Activated CD4-positive, alpha-beta T cell treated with anti-CD3 and anti-CD28 coated beads, Interleukin-2, amount 50 U/mL, for 4 hours (primary cell): ENCODE results near the gene SUSD5.

Source experiments
- DNase-seq, 2 experiments: peaks; one replicate each; pipeline ENCODE4 v3.0.0-alpha.2; 2020

The SUSD5 gene

DNA sequence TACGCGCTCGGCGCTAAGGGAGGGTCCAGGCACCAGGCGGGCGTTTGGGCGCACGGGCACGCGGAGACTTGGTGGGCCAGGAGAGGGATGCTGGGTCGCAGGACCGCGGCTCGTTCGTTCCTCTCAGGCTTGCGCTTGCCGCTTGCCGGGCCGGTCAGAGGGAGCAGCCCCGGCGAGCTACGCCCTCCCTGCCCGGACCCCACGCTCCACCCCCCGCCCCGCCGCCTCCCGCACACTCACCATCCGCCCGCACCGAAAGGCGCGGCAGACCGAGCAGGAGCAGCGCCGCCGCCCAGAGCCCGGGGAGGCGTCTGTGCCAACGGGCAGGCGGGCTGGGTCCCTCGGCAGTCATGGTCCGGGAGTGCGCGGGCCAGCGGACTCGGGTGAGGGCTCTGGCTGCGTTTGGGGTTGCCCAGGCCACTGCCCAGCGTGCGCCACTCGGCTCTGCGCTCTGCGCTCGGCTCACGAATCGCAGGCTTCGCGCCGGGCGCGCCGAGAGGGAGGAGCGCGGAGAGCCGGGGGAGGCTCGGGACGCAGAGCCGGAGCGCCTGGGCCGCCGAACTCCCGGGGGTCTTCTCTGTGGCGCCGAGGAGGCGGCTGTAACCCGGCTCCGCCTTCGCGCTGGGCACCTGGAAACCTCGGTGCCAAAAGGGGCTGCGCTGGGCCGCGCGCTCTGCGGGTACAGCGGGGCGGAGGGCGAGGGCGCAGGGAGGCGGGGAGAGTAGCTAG lies at the start of gene SUSD5:
TSS of gene SUSD5 (minus strand) at position 365 of the 729 bp plus-strand sequence. CDS start at position 352, 13 bp downstream.
- DNase-seq, result no peak

DNA sequence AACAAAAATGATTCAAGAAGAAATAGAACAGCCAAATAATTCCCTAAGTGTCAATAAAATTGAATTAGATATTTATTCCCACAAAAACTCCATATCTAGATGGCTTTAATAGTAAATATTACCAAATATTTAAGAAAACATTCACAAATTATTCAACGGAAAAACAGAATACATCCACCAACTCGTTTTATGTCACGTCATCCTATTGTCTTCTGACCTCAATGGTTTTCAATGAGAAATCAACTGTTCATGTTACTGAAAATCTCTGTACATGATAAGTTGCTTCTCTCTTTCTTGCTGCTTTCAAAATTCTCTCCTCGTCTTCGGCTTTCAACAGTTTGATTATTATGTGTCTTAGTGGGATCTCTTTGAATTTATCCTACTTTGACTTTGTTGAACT lies 41.5 kb upstream of the SUSD5 start:
- no peak for DNase-seq

DNA sequence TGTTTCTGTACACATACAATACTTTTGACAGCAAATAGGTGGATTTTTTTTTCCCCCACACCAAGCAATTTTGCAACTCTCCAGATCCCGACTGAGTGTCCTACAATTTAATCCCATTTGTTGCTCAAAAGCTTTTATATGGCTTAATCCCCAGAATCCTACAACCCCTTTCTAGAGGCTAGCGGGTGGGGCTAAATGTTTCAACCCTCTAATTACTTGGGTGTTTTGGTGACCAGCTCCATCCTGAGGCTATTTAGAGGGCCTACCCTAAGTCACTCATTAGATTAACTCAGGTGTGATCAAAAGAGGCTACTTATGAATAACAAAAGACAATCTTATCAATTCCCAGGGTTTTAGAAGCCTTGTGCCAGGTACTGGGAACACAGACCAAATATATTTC lies 37.6 kb upstream of the SUSD5 start:
- no peak for DNase-seq

- no peak for DNase-seq
Observed at GRCh38 chr3:33250712-33251111, 32.1 kb upstream of the SUSD5 start.

DNA sequence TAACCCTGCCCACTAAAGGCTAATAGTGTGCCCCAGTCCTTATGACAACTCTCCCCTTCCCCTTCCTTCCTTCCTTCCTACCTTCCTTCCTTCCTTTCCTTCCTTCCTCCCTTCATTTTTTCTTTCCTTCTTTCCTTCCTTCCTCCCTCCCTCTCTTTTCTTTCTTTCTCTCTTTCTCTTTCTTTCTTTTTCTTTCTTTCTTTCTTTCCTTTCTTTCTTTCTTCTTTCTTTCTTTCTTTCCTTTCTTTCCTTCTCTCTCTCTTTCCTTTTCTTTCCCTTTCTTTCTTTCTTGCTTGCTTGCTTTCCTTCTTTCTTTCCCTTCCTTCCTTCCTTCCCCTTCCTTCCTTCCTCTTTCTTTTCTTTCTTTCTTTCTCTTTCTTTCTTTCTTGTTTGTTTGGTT lies 28.2 kb upstream of the SUSD5 start:
- no peak for DNase-seq

GRCh38 chr3:33240261-33240660 lies 21.7 kb upstream of the SUSD5 start:
- no peak for DNase-seq

DNA sequence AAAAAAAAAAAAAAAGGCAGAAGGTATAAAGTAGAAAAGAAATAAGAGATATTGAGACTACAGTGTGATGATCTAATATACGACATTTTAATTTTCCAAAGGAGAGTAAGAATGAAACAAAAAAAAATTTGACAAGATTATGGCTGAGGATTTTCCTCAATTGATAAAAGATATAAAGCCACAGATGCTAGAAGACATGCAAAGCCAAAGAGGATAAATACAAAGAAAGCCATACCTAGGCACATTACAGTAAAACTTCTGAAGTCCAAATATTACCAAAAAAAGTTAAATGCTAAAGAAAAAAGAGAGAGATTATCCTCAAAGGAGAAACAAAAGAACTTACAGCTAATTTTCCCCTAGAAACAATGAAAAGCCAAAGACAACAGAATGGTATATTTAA lies 20.3 kb upstream of the SUSD5 start:
- DNase-seq, result no peak

DNA sequence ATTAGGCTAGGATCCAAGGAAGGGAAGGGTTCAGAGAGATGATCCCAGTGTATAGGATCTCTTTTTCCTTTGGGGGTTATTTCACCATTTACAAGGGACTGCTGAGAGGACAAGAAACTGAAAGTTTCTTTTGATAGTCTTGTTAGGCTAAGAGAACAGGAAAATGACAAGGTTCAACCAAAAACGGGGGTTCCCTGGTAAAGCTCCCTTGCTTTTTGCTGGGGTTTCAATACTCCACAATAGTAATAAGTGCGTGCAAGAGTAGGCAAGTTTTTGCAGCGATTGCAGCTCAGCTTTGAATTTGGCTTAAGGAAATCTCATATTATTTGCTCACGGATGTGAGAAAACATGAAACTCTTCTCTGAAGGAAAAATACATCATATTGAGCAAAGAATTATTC lies 18.8 kb upstream of the SUSD5 start:
- no peak for DNase-seq

DNA sequence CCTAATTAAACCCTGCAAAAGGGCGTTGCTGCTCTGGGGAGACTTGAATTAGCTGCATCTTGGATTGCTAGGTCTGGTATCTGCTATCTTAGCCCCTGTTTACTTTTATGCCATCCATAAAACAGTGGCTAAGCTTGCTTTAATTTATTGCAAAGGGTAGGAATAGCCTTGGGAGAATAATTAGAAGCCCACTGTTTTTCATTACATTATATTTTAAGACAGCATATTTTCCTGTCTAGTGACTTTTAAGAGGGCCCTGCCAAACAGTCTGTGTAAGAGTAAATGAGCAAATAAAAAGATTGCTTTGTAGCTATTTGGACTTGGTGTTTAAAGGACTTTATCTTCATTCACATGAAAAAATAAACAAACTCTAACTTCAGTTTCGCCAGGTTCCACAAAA lies 17.4 kb upstream of the SUSD5 start:
- no peak for DNase-seq

- DNase-seq, result no peak
Observed at GRCh38 chr3:33233884-33234283, 15.3 kb upstream of the SUSD5 start.

GRCh38 chr3:33231756-33232465 lies 13.3 kb upstream of the SUSD5 start:
- no peak for DNase-seq

DNA sequence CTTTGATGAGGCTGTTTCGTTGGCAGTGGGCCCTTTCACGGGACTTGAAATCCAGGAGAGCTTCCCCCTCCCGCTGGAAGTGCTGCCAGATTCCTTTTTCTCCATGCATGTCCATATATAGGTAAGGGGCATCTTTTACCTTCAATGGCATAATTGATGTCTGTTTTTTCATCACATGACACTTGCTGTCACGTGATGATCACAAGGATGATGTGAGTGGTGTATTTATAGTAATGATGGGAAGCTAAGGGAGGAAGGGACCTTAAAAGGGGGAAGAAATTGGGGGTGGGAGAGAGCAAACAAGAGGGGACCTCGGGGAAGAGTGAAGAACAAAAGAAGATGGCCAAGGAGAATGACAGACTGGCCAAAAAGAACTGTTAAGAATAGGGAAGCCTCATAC lies 11.3 kb upstream of the SUSD5 start:
- DNase-seq, result no peak

GRCh38 chr3:33229066-33229465 lies 10.5 kb upstream of the SUSD5 start:
- DNase-seq, result no peak

GRCh38 chr3:33221241-33221640 lies 2.6 kb upstream of the SUSD5 start:
- DNase-seq, result no peak

DNA sequence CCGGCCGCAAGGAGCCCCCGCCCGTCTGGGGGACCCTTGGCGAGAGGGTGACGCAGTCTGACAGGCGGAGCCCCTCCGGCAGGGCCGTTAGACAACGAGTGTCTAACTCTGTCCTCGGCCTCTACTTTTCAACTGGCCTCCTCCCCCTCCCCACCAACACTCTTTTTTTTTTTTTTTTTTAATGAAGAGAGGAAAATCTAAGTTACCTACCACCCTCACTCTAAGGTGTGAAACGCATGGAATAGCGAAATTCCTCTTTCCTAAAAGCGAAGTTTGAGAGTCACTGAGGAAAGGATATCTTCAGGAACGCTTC lies 521 bp upstream of the SUSD5 start:
- no peak for DNase-seq

DNA sequence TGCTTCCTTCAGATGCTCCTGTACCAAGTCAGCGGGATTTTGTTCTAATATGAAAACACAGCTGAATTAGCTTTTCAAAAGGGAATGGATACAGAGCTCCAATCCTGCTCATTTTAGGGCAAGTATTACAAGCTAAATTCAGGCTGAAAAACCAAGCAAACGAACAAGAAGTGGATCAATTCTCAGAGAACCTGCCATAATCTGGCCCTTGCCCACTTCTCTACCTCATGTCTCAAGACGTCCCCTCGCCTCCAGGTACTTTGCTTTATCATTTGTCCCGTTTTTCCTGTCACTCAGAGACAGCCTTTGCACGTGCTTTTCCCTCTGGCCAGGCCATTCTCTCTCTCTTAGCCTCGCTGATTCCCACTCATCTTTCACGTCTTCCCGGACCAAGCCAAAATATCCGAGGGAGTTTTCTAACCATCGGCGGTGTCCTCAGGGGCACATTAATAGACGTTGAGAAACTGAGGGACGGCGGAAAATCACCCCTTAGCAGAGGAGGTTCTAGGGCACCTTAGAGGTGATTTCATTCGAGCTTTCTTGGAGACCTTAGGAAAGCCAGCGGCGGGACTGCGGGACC lies 654 bp downstream of the SUSD5 start:
- DNase-seq, result no peak

DNA sequence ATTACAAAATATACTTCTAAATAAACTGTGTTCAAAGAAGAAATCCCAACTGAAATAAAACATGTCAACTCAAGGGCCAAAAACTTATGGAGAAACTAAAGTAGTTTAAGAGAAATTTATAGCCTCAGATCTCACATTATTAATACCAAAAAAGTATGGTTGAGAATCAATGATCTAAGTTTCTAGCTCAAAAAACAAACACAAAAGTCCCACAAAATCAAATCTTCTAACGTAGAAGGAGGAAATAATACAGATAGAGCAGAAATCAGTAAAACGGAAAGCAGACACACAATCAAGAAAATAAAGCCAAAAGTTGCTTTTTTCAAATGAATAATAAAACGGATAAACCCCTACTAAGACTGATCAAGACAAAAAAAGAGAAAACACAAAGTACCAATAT lies 2.9 kb downstream of the SUSD5 start:
- DNase-seq, result no peak

DNA sequence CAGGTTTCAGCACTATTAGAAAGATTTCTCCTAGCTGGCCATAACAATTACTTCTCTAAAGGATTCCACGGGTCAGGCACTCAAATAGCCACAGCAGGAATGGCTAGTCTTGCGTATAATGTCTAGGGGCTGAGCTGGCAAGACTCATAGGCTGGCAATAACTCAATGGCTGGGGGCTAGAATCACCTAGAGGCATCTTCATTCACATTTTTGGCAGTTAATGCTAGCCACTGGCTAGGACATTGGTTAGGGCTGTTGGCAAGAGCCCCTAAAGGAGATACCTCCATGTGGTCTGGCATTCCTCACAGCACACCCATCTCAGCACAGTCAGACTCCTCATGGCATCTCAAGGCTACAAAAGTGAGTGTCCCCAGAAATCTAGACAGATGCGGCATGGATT lies 6.2 kb downstream of the SUSD5 start:
- no peak for DNase-seq

- DNase-seq, result no peak
Observed at GRCh38 chr3:33211444-33211843, 7.2 kb downstream of the SUSD5 start.

GRCh38 chr3:33209357-33209756 lies 9.3 kb downstream of the SUSD5 start:
- DNase-seq, result no peak

DNA sequence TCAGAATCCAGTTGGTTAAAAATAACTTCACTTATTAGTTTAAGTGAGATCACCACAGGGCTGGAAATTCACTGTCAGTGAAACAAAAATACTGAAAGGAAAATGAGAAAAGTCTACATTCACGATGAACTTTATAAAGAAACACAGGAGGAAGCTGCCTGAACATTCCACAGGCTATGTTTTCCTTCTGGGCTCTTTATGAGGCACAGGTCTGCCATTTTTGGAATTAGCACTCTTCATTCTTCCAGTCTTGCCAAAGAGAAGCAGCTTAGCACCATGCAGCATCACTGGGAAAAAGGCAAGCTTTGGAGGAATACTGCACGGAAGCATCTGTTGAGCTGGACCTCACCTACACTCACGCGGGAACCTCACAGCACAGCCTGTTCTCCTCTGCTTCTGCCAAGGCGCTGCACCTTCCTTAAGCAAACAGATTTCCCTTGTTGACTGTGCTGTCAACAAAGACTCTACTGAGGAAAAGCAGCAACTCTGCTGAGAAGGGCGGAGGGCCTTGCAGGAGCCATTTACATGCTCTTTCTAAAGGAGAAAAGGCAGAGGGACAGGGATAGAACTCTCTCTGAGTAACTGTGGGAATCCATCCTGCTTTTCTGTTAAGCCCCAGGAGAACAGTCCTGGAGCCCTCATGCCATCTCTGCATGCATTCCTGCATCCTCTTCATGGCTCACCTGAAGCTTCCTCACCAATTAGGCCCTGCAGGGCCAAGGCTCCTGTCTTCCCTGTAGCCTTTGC lies 15.7 kb downstream of the SUSD5 start:
- no peak for DNase-seq

GRCh38 chr3:33201195-33201594 lies 17.4 kb downstream of the SUSD5 start:
- no peak for DNase-seq

GRCh38 chr3:33196538-33196937 lies 22.1 kb downstream of the SUSD5 start:
- DNase-seq, result no peak

- no peak for DNase-seq
Observed at GRCh38 chr3:33194303-33194702, 24.3 kb downstream of the SUSD5 start.
